Measurements from ENCODE around the gene FADS2. TPM values are rescaled to one million over a fixed set of nuclear protein-coding genes. Genes with fewer than 3 reads are reported as not detected.

The FADS2 gene
- total RNA-seq, 4 donors from 2014 or later = 13.5 to 117 (median 84.9) TPM

- H3K4me3 ChIP-seq = no peak overlapping the region
- H3K27me3 ChIP-seq = no peaks in the 10 kb centered on the region
- no peak for DNase-seq
- H3K4me1 ChIP-seq = no peaks in the 10 kb centered on the region
- intact Hi-C loops (cut with DNase I; ENCODE audit: low total_unique reads) = no loop called here
- H3K9me3 ChIP-seq = no peaks in the 10 kb centered on the region
- H3K27ac ChIP-seq = no peak overlapping the region
- H3K36me3 ChIP-seq = no peaks in the 10 kb centered on the region
- TF ChIP-seq POLR2A (IDR thresholded peaks at IDR 0.05) = no peak
- TF ChIP-seq, protein P1, sequence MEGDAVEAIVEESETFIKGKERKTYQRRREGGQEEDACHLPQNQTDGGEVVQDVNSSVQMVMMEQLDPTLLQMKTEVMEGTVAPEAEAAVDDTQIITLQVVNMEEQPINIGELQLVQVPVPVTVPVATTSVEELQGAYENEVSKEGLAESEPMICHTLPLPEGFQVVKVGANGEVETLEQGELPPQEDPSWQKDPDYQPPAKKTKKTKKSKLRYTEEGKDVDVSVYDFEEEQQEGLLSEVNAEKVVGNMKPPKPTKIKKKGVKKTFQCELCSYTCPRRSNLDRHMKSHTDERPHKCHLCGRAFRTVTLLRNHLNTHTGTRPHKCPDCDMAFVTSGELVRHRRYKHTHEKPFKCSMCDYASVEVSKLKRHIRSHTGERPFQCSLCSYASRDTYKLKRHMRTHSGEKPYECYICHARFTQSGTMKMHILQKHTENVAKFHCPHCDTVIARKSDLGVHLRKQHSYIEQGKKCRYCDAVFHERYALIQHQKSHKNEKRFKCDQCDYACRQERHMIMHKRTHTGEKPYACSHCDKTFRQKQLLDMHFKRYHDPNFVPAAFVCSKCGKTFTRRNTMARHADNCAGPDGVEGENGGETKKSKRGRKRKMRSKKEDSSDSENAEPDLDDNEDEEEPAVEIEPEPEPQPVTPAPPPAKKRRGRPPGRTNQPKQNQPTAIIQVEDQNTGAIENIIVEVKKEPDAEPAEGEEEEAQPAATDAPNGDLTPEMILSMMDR (IDR thresholded peaks at IDR 0.05) = no peak
Measured at GRCh38 chr11:61848631-61849030, 20.5 kb downstream of the FADS2 start.

- H3K36me3 ChIP-seq = no peaks in the 10 kb centered on the region
- no peak for DNase-seq
- no peak overlapping the region for H3K27ac ChIP-seq
- no peaks in the 10 kb centered on the region for H3K27me3 ChIP-seq
- no peak for TF ChIP-seq POLR2A (IDR thresholded peaks at IDR 0.05)
- TF ChIP-seq, protein P1 (IDR thresholded peaks at IDR 0.05) = no peak
- no peaks in the 10 kb centered on the region for H3K9me3 ChIP-seq
- no peaks in the 10 kb centered on the region for H3K4me1 ChIP-seq
- intact Hi-C loops (cut with DNase I; ENCODE audit: low total_unique reads) = no loop called here
- H3K4me3 ChIP-seq = no peak overlapping the region
Measured at GRCh38 chr11:61850687-61851086, 22.6 kb downstream of the FADS2 start.

DNA sequence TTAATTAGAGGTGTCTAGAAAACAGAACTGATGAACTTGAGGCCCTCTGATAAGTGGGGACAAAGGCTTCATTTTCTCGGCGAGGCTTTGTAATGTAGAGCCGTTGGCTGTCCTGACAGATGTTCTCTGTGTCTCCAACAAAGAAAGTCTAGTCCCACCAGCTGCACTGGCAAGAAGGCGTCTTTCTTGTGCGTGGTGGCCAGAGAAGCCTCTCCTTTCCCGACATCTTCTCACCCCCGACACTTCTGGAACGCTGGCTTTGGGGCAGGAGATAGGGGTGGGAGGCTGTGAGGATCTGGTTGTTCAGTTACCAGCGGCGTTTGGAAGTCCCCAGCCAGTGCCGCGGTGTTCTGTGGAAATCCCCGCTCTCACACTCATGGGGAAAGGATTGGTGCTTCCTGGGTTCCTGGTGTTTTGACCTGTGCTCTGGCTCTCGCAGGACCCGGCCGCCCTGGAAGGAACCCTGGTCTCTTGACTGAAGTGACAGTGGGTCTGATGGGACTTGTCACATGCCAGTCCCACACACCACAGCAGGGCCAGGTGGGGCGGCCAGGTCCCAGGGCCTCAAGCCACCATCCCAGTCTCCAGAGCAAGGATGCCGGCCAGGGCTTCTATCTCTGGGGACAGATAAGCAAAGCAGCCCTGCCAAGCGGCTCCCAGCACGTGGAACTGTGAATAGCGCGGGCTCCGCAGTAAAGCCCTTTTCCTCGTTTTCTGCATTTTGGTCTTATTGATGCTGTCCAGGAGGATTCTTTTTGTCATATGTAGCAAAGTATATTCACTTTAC, 23.2 kb downstream of the FADS2 start:
- no peaks in the 10 kb centered on the region for H3K4me1 ChIP-seq
- H3K9me3 ChIP-seq = no peaks in the 10 kb centered on the region
- H3K27me3 ChIP-seq = no peaks in the 10 kb centered on the region
- TF ChIP-seq, protein P1 (IDR thresholded peaks at IDR 0.05) = no peak
- TF ChIP-seq POLR2A (IDR thresholded peaks at IDR 0.05) = no peak
- no peak for DNase-seq
- H3K36me3 ChIP-seq = no peaks in the 10 kb centered on the region
- H3K4me3 ChIP-seq = no peak overlapping the region
- intact Hi-C loops (cut with DNase I; ENCODE audit: low total_unique reads) = no loop called here
- no peak overlapping the region for H3K27ac ChIP-seq

DNA sequence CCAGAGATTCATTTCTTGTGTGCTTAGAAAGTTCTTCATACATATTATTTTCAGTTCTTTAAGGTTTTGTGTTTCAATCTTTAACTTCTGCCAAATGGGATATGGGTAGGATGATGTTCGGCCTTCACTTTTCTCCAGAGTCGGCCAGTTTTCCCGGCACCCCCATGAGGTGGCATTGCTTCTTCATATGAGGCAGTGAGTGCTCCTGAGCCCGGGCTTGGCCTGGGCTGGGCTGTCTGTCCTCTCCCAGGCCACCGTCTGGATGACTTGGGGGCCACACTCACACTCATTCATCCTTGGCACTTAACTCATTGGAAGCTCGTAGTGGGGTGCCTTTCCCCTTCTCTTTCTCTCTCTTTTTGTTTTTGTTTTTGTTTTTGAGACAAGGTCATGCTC, 23.8 kb downstream of the FADS2 start:
- intact Hi-C loops (cut with DNase I; ENCODE audit: low total_unique reads) = no loop called here
- H3K4me1 ChIP-seq = no peaks in the 10 kb centered on the region
- H3K27me3 ChIP-seq = no peaks in the 10 kb centered on the region
- H3K4me3 ChIP-seq = no peak overlapping the region
- no peaks in the 10 kb centered on the region for H3K36me3 ChIP-seq
- no peak for DNase-seq
- H3K27ac ChIP-seq = no peak overlapping the region
- TF ChIP-seq POLR2A (IDR thresholded peaks at IDR 0.05) = no peak
- TF ChIP-seq, protein P1 (IDR thresholded peaks at IDR 0.05) = no peak
- no peaks in the 10 kb centered on the region for H3K9me3 ChIP-seq

DNA sequence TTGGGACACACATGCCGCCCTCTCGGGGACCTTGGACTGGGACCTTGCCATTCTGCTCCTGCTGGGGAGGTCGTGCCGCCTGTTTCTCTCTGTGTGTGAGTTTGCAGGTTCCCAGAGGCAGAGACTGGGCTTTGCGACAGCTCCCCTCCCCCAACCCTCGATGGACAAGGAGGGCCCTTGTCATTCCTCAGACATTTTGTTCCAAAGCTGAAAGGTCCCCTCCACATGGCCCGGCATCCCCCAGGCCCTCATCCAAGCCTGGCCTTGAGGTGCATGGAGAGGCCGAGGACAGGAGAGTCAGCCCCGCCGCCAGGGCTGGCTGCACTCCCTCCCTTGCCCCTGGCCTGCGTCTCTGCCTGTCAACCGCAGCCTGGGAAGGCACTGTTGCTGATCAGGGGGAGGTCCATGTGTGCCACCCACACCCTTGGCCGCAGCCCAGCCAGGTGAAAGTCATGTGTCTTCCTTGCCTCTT, 25.6 kb downstream of the FADS2 start:
- H3K4me3 ChIP-seq = no peak overlapping the region
- no peaks in the 10 kb centered on the region for H3K4me1 ChIP-seq
- H3K36me3 ChIP-seq = no peaks in the 10 kb centered on the region
- H3K27me3 ChIP-seq = no peaks in the 10 kb centered on the region
- H3K27ac ChIP-seq = no peak overlapping the region
- no peak for TF ChIP-seq POLR2A (IDR thresholded peaks at IDR 0.05)
- TF ChIP-seq, protein P1 (IDR thresholded peaks at IDR 0.05) = no peak
- no peak for DNase-seq
- H3K9me3 ChIP-seq = no peaks in the 10 kb centered on the region
- intact Hi-C loops (cut with DNase I; ENCODE audit: low total_unique reads) = no loop called here
